ENCODE results near the gene UBFD1. TPM values are rescaled to one million over a fixed set of nuclear protein-coding genes. Genes with fewer than 3 reads are reported as not detected.

UBFD1 gene
- total RNA-seq, 1 experiment from 2014 or later = 49.1 TPM

DNA sequence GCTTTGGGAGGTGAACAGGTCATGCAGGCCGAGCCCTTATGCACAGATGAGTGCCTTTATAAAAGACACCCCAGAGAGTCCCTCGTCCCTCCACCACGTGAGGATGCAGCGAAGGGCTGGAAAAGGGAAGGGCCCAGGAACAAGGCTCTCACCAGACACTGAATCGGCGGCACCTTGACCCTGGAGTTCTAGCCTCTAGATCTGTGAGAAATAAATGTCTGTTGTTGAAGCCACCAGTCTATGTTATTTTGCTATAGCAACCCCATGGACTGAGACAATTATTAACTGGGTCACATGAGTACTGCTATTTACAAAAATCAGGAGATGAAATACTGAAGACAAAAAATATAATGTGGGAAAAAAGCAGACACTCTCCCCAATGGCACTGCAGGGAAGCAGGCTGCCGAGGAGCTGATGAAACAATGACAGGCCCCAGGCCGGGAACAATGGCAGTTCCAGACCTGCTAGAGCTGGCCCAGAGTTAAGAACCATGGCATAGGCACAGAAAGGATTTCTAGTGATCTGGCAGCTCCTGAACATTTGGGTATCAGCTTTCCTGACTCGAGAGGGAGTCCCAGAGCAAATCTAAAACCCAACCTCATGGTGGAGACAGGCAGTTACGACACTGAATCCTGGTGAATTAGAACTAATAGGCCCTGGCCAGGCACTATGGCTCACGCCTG is 29.4 kb upstream of the UBFD1 start:
- H3K36me3 Mint-ChIP-seq (ENCODE audit: insufficient read depth, unreplicated experiment) = peaks cover 74% of the 10 kb centered on the region
- no peaks in the 10 kb centered on the region for H3K4me1 Mint-ChIP-seq (ENCODE audit: insufficient read depth, unreplicated experiment)
- no peak overlapping the region for H3K27ac Mint-ChIP-seq (ENCODE audit: low read depth, unreplicated experiment)
- BruUV-seq (replicated peaks) = no TSS peak
- ChIA-PET CTCF (interaction anchor here (0.6 kb wide), 1 partner anchor 10 kb away, joined by 3 read pairs; no protein-coding TSS in a partner anchor), POLR2A (no interaction called here)
- no peaks in the 10 kb centered on the region for H3K9me3 Mint-ChIP-seq (ENCODE audit: unreplicated experiment)
- no peak overlapping the region for H3K4me3 Mint-ChIP-seq (ENCODE audit: unreplicated experiment)
- H3K27me3 Mint-ChIP-seq (ENCODE audit: insufficient read depth, unreplicated experiment) = no peaks in the 10 kb centered on the region
- DNase-seq (ENCODE audit: unreplicated experiment) = no peak
- intact Hi-C loops (cut with micrococcal nuclease) = no loop called here
- TF ChIP-seq, protein P1, sequence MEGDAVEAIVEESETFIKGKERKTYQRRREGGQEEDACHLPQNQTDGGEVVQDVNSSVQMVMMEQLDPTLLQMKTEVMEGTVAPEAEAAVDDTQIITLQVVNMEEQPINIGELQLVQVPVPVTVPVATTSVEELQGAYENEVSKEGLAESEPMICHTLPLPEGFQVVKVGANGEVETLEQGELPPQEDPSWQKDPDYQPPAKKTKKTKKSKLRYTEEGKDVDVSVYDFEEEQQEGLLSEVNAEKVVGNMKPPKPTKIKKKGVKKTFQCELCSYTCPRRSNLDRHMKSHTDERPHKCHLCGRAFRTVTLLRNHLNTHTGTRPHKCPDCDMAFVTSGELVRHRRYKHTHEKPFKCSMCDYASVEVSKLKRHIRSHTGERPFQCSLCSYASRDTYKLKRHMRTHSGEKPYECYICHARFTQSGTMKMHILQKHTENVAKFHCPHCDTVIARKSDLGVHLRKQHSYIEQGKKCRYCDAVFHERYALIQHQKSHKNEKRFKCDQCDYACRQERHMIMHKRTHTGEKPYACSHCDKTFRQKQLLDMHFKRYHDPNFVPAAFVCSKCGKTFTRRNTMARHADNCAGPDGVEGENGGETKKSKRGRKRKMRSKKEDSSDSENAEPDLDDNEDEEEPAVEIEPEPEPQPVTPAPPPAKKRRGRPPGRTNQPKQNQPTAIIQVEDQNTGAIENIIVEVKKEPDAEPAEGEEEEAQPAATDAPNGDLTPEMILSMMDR (IDR thresholded peaks at IDR 0.05; ENCODE audit: unreplicated experiment) = no peak

DNA sequence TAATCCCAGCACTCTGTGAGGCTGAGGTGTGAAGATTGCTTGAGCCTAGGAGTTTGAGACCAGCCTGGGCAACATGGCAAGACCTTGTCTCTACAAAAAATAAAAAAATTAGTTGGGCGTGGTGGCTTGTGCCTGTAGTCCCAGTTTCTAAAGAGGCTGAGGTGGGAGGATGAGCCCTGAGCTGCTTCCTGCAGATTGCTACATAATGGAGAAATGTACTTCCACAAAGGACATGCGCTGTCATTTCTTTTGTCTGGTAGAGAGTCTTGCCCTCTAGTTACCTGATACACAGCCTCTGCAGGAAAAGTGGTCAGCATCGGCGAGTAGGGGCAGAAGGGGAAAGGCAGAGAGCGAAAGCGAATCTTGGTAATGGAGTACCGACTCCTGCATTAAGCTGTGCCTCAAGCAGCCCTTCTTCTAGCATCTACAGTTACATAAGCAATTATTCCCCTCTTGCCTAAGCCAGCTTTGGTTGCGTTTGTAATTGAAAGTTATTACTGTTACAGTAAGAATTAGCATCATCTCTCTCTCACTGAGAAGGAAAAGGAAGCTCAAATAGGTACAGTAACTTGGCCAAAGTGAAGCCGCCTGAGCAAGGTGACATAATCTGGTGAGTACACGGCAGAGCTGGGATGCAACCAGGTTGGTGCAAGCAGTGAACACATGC is 28.8 kb upstream of the UBFD1 start:
- no TSS peak for BruUV-seq (replicated peaks)
- H3K27me3 Mint-ChIP-seq (ENCODE audit: insufficient read depth, unreplicated experiment) = no peaks in the 10 kb centered on the region
- H3K36me3 Mint-ChIP-seq (ENCODE audit: insufficient read depth, unreplicated experiment) = peaks cover 76% of the 10 kb centered on the region
- no peak for DNase-seq (ENCODE audit: unreplicated experiment)
- H3K4me3 Mint-ChIP-seq (ENCODE audit: unreplicated experiment) = no peak overlapping the region
- no peaks in the 10 kb centered on the region for H3K9me3 Mint-ChIP-seq (ENCODE audit: unreplicated experiment)
- TF ChIP-seq, protein P1 (IDR thresholded peaks at IDR 0.05; ENCODE audit: unreplicated experiment) = no peak
- no peak overlapping the region for H3K27ac Mint-ChIP-seq (ENCODE audit: low read depth, unreplicated experiment)
- ChIA-PET POLR2A (interaction anchor here (0.7 to 1.9 kb wide), 2 partner anchors 12 to 19 kb away, joined by 3 to 4 read pairs; partner anchors contain the start of gene GGA2), CTCF (interaction anchor here (0.6 kb wide), 1 partner anchor 95 kb away, joined by 3 read pairs; no protein-coding TSS in a partner anchor)
- intact Hi-C loops (cut with micrococcal nuclease) = no loop called here
- H3K4me1 Mint-ChIP-seq (ENCODE audit: insufficient read depth, unreplicated experiment) = no peaks in the 10 kb centered on the region

DNA sequence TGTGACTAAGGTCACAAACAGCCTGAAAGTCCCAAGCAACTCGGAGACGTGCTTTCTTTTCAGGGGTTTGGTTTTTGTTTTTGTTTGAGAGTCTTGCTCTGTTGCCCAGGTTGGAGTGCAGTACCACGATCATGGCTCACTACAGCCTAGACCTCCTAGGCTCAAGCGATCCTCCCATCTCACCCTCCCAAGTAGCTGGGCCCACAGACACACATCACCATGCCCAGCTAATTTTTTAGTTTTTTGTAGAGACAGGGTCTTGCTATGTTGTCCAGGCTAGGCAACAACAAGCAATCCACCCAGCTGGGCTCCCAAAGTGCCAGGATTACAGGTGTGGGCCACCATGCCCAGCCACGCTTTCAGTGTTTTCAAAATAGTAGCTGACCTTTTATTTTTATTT is 27.5 kb upstream of the UBFD1 start:
- H3K27me3 Mint-ChIP-seq (ENCODE audit: insufficient read depth, unreplicated experiment) = no peaks in the 10 kb centered on the region
- no peak for DNase-seq (ENCODE audit: unreplicated experiment)
- H3K4me3 Mint-ChIP-seq (ENCODE audit: unreplicated experiment) = no peak overlapping the region
- ChIA-PET POLR2A (interaction anchor here (1.9 kb wide), 1 partner anchor 20 kb away, joined by 4 read pairs; the partner anchor contains the start of gene GGA2), CTCF (interaction anchor here (0.9 to 1.2 kb wide), 2 partner anchors 21 to 28 kb away, joined by 3 read pairs; no protein-coding TSS in a partner anchor)
- no peaks in the 10 kb centered on the region for H3K9me3 Mint-ChIP-seq (ENCODE audit: unreplicated experiment)
- BruUV-seq (replicated peaks) = no TSS peak
- H3K36me3 Mint-ChIP-seq (ENCODE audit: insufficient read depth, unreplicated experiment) = peaks cover 77% of the 10 kb centered on the region
- H3K27ac Mint-ChIP-seq (ENCODE audit: low read depth, unreplicated experiment) = no peak overlapping the region
- H3K4me1 Mint-ChIP-seq (ENCODE audit: insufficient read depth, unreplicated experiment) = no peaks in the 10 kb centered on the region
- TF ChIP-seq, protein P1 (IDR thresholded peaks at IDR 0.05; ENCODE audit: unreplicated experiment) = no peak
- intact Hi-C loops (cut with micrococcal nuclease) = no loop called here

DNA sequence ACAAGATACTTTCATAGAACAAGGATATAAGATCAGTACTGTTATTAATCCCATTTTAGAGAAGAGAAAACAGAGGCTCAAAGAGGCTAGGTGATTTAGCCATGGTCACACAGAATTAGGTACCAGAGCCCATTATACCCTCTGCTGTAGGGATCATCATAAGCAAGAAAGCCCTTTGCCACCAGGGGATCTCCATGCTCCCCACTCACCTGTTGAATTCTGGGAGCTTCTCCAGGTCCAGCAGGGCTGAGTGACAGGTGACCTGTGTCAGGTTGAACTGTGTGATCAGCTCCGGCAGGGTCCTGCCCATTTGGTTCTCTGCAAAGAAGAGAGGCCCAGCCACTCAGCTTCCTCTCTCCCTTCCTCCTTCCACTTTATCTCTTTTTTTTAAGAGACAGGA is 25.1 kb upstream of the UBFD1 start:
- intact Hi-C loops (cut with micrococcal nuclease) = no loop called here
- no peak overlapping the region for H3K4me3 Mint-ChIP-seq (ENCODE audit: unreplicated experiment)
- peaks cover 85% of the 10 kb centered on the region for H3K36me3 Mint-ChIP-seq (ENCODE audit: insufficient read depth, unreplicated experiment)
- TF ChIP-seq, protein P1 (IDR thresholded peaks at IDR 0.05; ENCODE audit: unreplicated experiment) = no peak
- H3K27ac Mint-ChIP-seq (ENCODE audit: low read depth, unreplicated experiment) = no peak overlapping the region
- H3K4me1 Mint-ChIP-seq (ENCODE audit: insufficient read depth, unreplicated experiment) = no peaks in the 10 kb centered on the region
- H3K9me3 Mint-ChIP-seq (ENCODE audit: unreplicated experiment) = no peaks in the 10 kb centered on the region
- no TSS peak for BruUV-seq (replicated peaks)
- H3K27me3 Mint-ChIP-seq (ENCODE audit: insufficient read depth, unreplicated experiment) = no peaks in the 10 kb centered on the region
- no peak for DNase-seq (ENCODE audit: unreplicated experiment)
- ChIA-PET CTCF (no interaction called here), POLR2A (no interaction called here)
